SK-N-SH (cell line): Measurements from ENCODE around the gene C10orf120.

ENCODE experiments used
- POLR2AphosphoS5 ChIP-seq: IDR thresholded peaks from 2 replicates; pipeline ENCODE4 v1.6.1; 2012; ENCODE audit warnings: low read depth, low read length
- RCOR1 ChIP-seq: fragments of 150-350 bp; IDR thresholded peaks from 2 replicates; pipeline ENCODE4 v1.6.1; 2017; ENCODE audit warnings: antibody characterized with exemption, low read length
- YY1 ChIP-seq: IDR thresholded peaks from 2 replicates; pipeline ENCODE4 v1.4.0; 2012; ENCODE audit warnings: low read depth, mild to moderate bottlenecking
- TF ChIP-seq, protein P1 (sequence below): fragments of 200-600 bp; sonication (generic); IDR thresholded peaks from 2 replicates; pipeline ENCODE4 v1.6.1; 2017; ENCODE audit warnings: antibody characterized with exemption, mild to moderate bottlenecking, moderate library complexity
- TF ChIP-seq, protein P2 (sequence below): IDR thresholded peaks from 2 replicates; pipeline ENCODE4 v1.4.0; 2012; ENCODE audit warnings: low read depth
- TF ChIP-seq, protein P3 (sequence below): IDR thresholded peaks from 2 replicates; pipeline ENCODE4 v1.6.1; 2012; ENCODE audit warnings: mild to moderate bottlenecking, low read depth, low read length, moderate library complexity
- TF ChIP-seq, protein P4 (sequence below): fragments of 150-350 bp; IDR thresholded peaks from 2 replicates; pipeline ENCODE4 v1.6.1; 2017; ENCODE audit warnings: antibody characterized with exemption, low read length, low read depth, borderline replicate concordance

DNA sequence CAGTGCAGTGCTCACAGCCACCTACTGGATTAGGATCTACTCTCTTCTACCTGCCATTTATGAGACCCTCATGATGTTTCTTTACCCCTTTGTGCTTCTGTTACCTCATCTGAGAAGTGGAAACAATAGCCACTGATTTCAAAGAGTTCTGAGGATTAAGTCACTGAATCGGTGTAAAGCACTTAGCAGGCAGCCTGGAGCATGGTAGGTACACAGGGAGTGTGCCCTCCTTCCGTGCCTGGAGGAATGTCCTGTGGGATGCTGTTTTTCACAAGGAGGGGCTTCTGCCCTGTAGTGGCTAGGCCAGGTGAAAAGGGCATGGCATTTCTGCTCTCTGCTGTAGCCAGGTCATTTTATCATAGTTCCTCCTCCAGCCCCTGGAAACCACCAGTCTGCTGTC, 44.6 kb upstream of the C10orf120 start:
- TF ChIP-seq, protein P1, sequence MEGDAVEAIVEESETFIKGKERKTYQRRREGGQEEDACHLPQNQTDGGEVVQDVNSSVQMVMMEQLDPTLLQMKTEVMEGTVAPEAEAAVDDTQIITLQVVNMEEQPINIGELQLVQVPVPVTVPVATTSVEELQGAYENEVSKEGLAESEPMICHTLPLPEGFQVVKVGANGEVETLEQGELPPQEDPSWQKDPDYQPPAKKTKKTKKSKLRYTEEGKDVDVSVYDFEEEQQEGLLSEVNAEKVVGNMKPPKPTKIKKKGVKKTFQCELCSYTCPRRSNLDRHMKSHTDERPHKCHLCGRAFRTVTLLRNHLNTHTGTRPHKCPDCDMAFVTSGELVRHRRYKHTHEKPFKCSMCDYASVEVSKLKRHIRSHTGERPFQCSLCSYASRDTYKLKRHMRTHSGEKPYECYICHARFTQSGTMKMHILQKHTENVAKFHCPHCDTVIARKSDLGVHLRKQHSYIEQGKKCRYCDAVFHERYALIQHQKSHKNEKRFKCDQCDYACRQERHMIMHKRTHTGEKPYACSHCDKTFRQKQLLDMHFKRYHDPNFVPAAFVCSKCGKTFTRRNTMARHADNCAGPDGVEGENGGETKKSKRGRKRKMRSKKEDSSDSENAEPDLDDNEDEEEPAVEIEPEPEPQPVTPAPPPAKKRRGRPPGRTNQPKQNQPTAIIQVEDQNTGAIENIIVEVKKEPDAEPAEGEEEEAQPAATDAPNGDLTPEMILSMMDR, result no peak
- TF ChIP-seq POLR2AphosphoS5 (no peak), YY1 (no peak), RCOR1 (no peak)
- TF ChIP-seq, protein P2, sequence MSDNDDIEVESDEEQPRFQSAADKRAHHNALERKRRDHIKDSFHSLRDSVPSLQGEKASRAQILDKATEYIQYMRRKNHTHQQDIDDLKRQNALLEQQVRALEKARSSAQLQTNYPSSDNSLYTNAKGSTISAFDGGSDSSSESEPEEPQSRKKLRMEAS, result no peak
- TF ChIP-seq, protein P3, sequence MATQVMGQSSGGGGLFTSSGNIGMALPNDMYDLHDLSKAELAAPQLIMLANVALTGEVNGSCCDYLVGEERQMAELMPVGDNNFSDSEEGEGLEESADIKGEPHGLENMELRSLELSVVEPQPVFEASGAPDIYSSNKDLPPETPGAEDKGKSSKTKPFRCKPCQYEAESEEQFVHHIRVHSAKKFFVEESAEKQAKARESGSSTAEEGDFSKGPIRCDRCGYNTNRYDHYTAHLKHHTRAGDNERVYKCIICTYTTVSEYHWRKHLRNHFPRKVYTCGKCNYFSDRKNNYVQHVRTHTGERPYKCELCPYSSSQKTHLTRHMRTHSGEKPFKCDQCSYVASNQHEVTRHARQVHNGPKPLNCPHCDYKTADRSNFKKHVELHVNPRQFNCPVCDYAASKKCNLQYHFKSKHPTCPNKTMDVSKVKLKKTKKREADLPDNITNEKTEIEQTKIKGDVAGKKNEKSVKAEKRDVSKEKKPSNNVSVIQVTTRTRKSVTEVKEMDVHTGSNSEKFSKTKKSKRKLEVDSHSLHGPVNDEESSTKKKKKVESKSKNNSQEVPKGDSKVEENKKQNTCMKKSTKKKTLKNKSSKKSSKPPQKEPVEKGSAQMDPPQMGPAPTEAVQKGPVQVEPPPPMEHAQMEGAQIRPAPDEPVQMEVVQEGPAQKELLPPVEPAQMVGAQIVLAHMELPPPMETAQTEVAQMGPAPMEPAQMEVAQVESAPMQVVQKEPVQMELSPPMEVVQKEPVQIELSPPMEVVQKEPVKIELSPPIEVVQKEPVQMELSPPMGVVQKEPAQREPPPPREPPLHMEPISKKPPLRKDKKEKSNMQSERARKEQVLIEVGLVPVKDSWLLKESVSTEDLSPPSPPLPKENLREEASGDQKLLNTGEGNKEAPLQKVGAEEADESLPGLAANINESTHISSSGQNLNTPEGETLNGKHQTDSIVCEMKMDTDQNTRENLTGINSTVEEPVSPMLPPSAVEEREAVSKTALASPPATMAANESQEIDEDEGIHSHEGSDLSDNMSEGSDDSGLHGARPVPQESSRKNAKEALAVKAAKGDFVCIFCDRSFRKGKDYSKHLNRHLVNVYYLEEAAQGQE, result no peak
- TF ChIP-seq, protein P4, sequence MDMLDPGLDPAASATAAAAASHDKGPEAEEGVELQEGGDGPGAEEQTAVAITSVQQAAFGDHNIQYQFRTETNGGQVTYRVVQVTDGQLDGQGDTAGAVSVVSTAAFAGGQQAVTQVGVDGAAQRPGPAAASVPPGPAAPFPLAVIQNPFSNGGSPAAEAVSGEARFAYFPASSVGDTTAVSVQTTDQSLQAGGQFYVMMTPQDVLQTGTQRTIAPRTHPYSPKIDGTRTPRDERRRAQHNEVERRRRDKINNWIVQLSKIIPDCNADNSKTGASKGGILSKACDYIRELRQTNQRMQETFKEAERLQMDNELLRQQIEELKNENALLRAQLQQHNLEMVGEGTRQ, result no peak
